HepG2 (cell line): ENCODE measurements around the gene SERPINA6. TPM values are rescaled to one million over a fixed set of nuclear protein-coding genes. Genes with fewer than 3 reads are reported as not detected.

ENCODE experiments used
- DR1 ChIP-seq: sonication (generic); formaldehyde crosslinking; IDR thresholded peaks from 2 replicates; pipeline ENCODE4 v1.8.0; 2021; ENCODE audit warnings: mild to moderate bottlenecking, missing genetic modification reagents, inconsistent platforms
- FOXO4 ChIP-seq: sonication (generic); formaldehyde crosslinking; conservative IDR thresholded peaks from 2 replicates; pipeline ENCODE4 v1.8.1; 2023; ENCODE audit warnings: missing genetic modification reagents
- GABPA ChIP-seq, 2 experiments: IDR thresholded peaks; 2 replicates each; pipeline ENCODE4 v1.6.1; 2011 to 2016; ENCODE audit warnings: low read depth in 2 of 2, low read length in 1 of 2, missing biosample characterization in 1 of 2, missing genetic modification characterization in 1 of 2
- HNRNPL ChIP-seq: fragments of 200-400 bp; formaldehyde crosslinking; IDR thresholded peaks from 2 replicates; pipeline ENCODE4 v1.6.1; 2017; ENCODE audit warnings: mild to moderate bottlenecking, low read depth, low read length
- MIER2 ChIP-seq: IDR thresholded peaks from 2 replicates; pipeline ENCODE4 v1.6.1; 2016; ENCODE audit warnings: missing biosample characterization, missing genetic modification reagents
- POLR2G ChIP-seq: fragments of 200-400 bp; formaldehyde crosslinking; IDR thresholded peaks from 2 replicates; pipeline ENCODE4 v1.6.1; 2018; ENCODE audit warnings: mild to moderate bottlenecking, low read depth, low read length, moderate library complexity
- PRDM10 ChIP-seq: sonication (generic); formaldehyde crosslinking; IDR thresholded peaks from 2 replicates; pipeline ENCODE4 v1.4.0; 2020; ENCODE audit warnings: low read depth, missing genetic modification reagents
- RBM39 ChIP-seq: fragments of 200-400 bp; formaldehyde crosslinking; IDR thresholded peaks from one replicate; pipeline ENCODE4 v1.6.1; 2018; ENCODE audit warnings: antibody characterized with exemption, mild to moderate bottlenecking, low read depth, low read length; ENCODE audit not compliant: poor library complexity, severe bottlenecking
- RXRB ChIP-seq: IDR thresholded peaks from 2 replicates; pipeline ENCODE4 v1.6.1; 2016; ENCODE audit warnings: borderline replicate concordance, missing genetic modification reagents, missing compliant biosample characterization
- YEATS4 ChIP-seq: sonication (generic); formaldehyde crosslinking; IDR thresholded peaks from 2 replicates; pipeline ENCODE4 v1.4.0; 2020; ENCODE audit warnings: missing genetic modification reagents, borderline replicate concordance
- ZFX ChIP-seq: sonication (generic); formaldehyde crosslinking; IDR thresholded peaks from 2 replicates; pipeline ENCODE4 v1.4.0; 2020; ENCODE audit warnings: mild to moderate bottlenecking, low read depth, missing genetic modification reagents, moderate library complexity
- ZMYM2 ChIP-seq: sonication (generic); formaldehyde crosslinking; IDR thresholded peaks from 2 replicates; pipeline ENCODE4 v1.8.0; 2022; ENCODE audit warnings: mild to moderate bottlenecking, missing genetic modification reagents
- ZNF281 ChIP-seq: sonication (generic); formaldehyde crosslinking; IDR thresholded peaks from 2 replicates; pipeline ENCODE4 v1.4.0; 2020; ENCODE audit warnings: missing genetic modification reagents, borderline replicate concordance
- ZNF550 ChIP-seq: sonication (generic); formaldehyde crosslinking; IDR thresholded peaks from 2 replicates; pipeline ENCODE4 v1.4.0; 2020; ENCODE audit warnings: mild to moderate bottlenecking, missing genetic modification reagents, borderline replicate concordance
- ZNF567 ChIP-seq: sonication (generic); formaldehyde crosslinking; IDR thresholded peaks from 2 replicates; pipeline ENCODE4 v1.8.1; 2023; ENCODE audit warnings: mild to moderate bottlenecking, missing genetic modification reagents, borderline replicate concordance
- ZNF576 ChIP-seq: sonication (generic); formaldehyde crosslinking; IDR thresholded peaks from 2 replicates; pipeline ENCODE4 v1.4.0; 2020; ENCODE audit warnings: mild to moderate bottlenecking, missing genetic modification reagents
- ZNF710 ChIP-seq: sonication (generic); formaldehyde crosslinking; IDR thresholded peaks from 2 replicates; pipeline ENCODE4 v1.5.0; 2020; ENCODE audit warnings: mild to moderate bottlenecking, missing genetic modification reagents, borderline replicate concordance
- polyA plus RNA-seq, 8 experiments: library from polyadenylated mRNA; depleted of rRNA in 3 of 8; stranded (reverse) in 7 of 8; unstranded in 1 of 8; fragments of >200 nt; fragmentation: Illumina TruSeq in 4 of 8; extraction: Trizol in 4 of 8; gene quantifications; 2 replicates each; pipeline versions ENCODE4 v1.2.1 to v1.2.3, GENCODE V29; 2011 to 2016; ENCODE audit warnings: low read depth in 4 of 8, missing spikeins in 1 of 8, mixed read lengths in 1 of 8; ENCODE audit not compliant: insufficient read depth in 1 of 8
- total RNA-seq, 5 experiments: library from RNA; depleted of rRNA; stranded (reverse); fragments of >200 nt; fragmentation: Illumina TruSeq; extraction: Trizol; gene quantifications; 2 replicates each; pipeline ENCODE4 v1.2.3, GENCODE V29; 2016; ENCODE audit warnings: low read depth in 1 of 5

The SERPINA6 gene
- total and polyA plus RNA-seq, 2 of the 13 experiments (the other 11 are each of a cell fraction or from before 2014, with no cell fraction given) = 260 to 333 TPM

- TF ChIP-seq ZNF576 (no peak), FOXO4 (CRISPR knock-in tag) (no peak), ZNF567 (no peak), POLR2G (peak; percentile 31; the same call in 1 of the 2 replicates), ZMYM2 (CRISPR knock-in tag) (no peak), RBM39 (no peak), GABPA (IDR thresholded peaks at IDR 0.05; ENCODE audit: low read depth, low read length) (no peak), GABPA (CRISPR knock-in tag; IDR thresholded peaks at IDR 0.05; ENCODE audit: low read depth) (no peak; the same call in 1 of the 2 replicates), MIER2 (no peak), PRDM10 (peak; percentile 32; the same call in 1 of the 2 replicates), HNRNPL (0 out of 2 replicates have a peak, but pooled peaks have one; percentile 55), ZNF710 (CRISPR knock-in tag) (peak; percentile 80; the same call in 1 of the 2 replicates), ZFX (CRISPR knock-in tag) (peak; percentile 71; the same call in 1 of the 2 replicates), DR1 (CRISPR knock-in tag) (no peak; the same call in 1 of the 2 replicates), YEATS4 (no peak; the same call in 1 of the 2 replicates), ZNF550 (CRISPR knock-in tag) (no peak), RXRB (CRISPR knock-in tag) (peak; percentile 77), ZNF281 (peak; percentile 45; the same call in 1 of the 2 replicates)
Observed at GRCh38 chr14:94355191-94355794, 32.2 kb upstream of the SERPINA6 start (continued).
